PC-3 (cell line): Measurements from ENCODE around the gene ANKFN1. TPM values are rescaled to one million over a fixed set of nuclear protein-coding genes. Genes with fewer than 3 reads are reported as not detected.

Experiments used
- ATAC-seq: fragments of 200-7000 bp; cut with Tn5 transposase; 2 replicates; pipeline ENCODE4 v1.9.1; 2020; ENCODE audit warnings: mild to moderate bottlenecking, moderate library complexity
- BruUV-seq: library from RNA; stranded (reverse); fragments of 400-500 nt; replicated peaks from 2 replicates; lab custom pipeline; 2021; lab: Mats Ljungman, UMichigan
- CTCF ChIA-PET: fragments of 300-600 bp; sonication (Branson Sonifier 250); formaldehyde crosslinking; loops from one replicate; lab custom pipeline; 2022; ENCODE audit warnings: antibody characterized with exemption; lab: Charles Lee
- POLR2A ChIA-PET: fragments of 300-600 bp; sonication (Branson Sonifier 250); formaldehyde crosslinking; loops from one replicate; lab custom pipeline; 2022; ENCODE audit warnings: antibody characterized with exemption; ENCODE audit not compliant: unreplicated experiment; lab: Charles Lee
- DNase-seq: peaks from one replicate; pipeline ENCODE4 v3.0.0-alpha.2; 2015
- H2AFZ ChIP-seq: fragments of 300-600 bp; sonication (generic); 2 replicates; pipeline ENCODE4 v1.6.0; 2016; ENCODE audit warnings: antibody characterized with exemption, low read length
- H3F3A ChIP-seq: fragments of 300-600 bp; sonication (generic); one replicate; pipeline ENCODE4 v1.6.0; 2017; ENCODE audit warnings: antibody characterized with exemption, low read length, control low read depth, mild to moderate bottlenecking; ENCODE audit not compliant: unreplicated experiment
- H3K27ac ChIP-seq: fragments of 300-600 bp; sonication (generic); 2 replicates; pipeline ENCODE4 v1.5.1; 2016; ENCODE audit warnings: mild to moderate bottlenecking, low read length
- H3K27me3 ChIP-seq: fragments of 300-600 bp; sonication (generic); 2 replicates; pipeline ENCODE4 v1.6.1; 2016; ENCODE audit warnings: low read length, mixed read lengths
- H3K36me3 ChIP-seq: fragments of 300-600 bp; sonication (generic); 2 replicates; pipeline ENCODE4 v1.6.1; 2016; ENCODE audit warnings: low read depth, mixed run types, low read length, mixed read lengths
- H3K4me1 ChIP-seq: fragments of 300-600 bp; sonication (generic); 2 replicates; pipeline ENCODE4 v1.5.1; 2016; ENCODE audit warnings: low read length; ENCODE audit not compliant: insufficient read depth
- H3K4me2 ChIP-seq: fragments of 300-600 bp; sonication (generic); 2 replicates; pipeline ENCODE4 v1.6.0; 2016; ENCODE audit warnings: low read length
- H3K4me3 ChIP-seq: fragments of 300-600 bp; sonication (generic); 2 replicates; pipeline ENCODE4 v1.5.1; 2016; ENCODE audit warnings: mild to moderate bottlenecking, low read length, mixed read lengths
- H3K79me2 ChIP-seq: fragments of 300-600 bp; sonication (generic); 2 replicates; pipeline ENCODE4 v1.6.1; 2017; ENCODE audit warnings: low read length, mixed read lengths
- H3K9ac ChIP-seq: fragments of 300-600 bp; sonication (generic); 2 replicates; pipeline ENCODE4 v1.6.0; 2016; ENCODE audit warnings: mild to moderate bottlenecking, low read length
- H3K9me2 ChIP-seq: fragments of 300-600 bp; sonication (generic); replicated peaks from 2 replicates; pipeline ENCODE4 v1.6.1; 2016; ENCODE audit warnings: mixed run types, low read length, mixed read lengths
- H3K9me3 ChIP-seq: fragments of 300-600 bp; sonication (generic); 2 replicates; pipeline ENCODE4 v1.6.1; 2016; ENCODE audit warnings: low read length, mixed read lengths
- H4K20me1 ChIP-seq: fragments of 300-600 bp; sonication (generic); 2 replicates; pipeline ENCODE4 v1.6.1; 2016; ENCODE audit warnings: low read length, mixed read lengths
- CTCF ChIP-seq: fragments of 300-600 bp; sonication (generic); conservative IDR thresholded peaks from 2 replicates; pipeline ENCODE4 v1.5.1; 2017; ENCODE audit warnings: antibody characterized with exemption, low read depth, mild to moderate bottlenecking, low read length
- EZH2 ChIP-seq: fragments of 300-600 bp; sonication (generic); IDR thresholded peaks from one replicate; pipeline ENCODE4 v1.6.1; 2017; ENCODE audit warnings: antibody characterized with exemption, mild to moderate bottlenecking, low read length; ENCODE audit not compliant: unreplicated experiment
- EZH2phosphoT487 ChIP-seq: fragments of 300-600 bp; sonication (generic); IDR thresholded peaks from 2 replicates; pipeline ENCODE4 v1.6.1; 2018; ENCODE audit warnings: mild to moderate bottlenecking, antibody characterized with exemption, low read length, borderline replicate concordance
- intact Hi-C: fragments of 100-400 bp; cut with micrococcal nuclease; formaldehyde crosslinking; loops from 2 replicates; pipeline ENCODE4 v1.9.0; 2023
- total RNA-seq: library from RNA; depleted of rRNA; stranded (reverse); fragments of >200 nt; gene quantifications from 2 replicates; pipeline ENCODE4 v1.2.3, GENCODE V29; 2014

Gene ANKFN1
- total RNA-seq, 1 experiment from 2014 or later, result not detected

- Histone ChIP-seq H3K36me3 (no peaks in the 10 kb centered on the region), H2AFZ (no peak overlapping the region), H3K79me2 (no peaks in the 10 kb centered on the region), H3K9me2 (no peaks in the 10 kb centered on the region), H3K4me3 (no peak overlapping the region), H3K4me2 (no peak overlapping the region), H3F3A (no peaks in the 10 kb centered on the region), H3K4me1 (no peaks in the 10 kb centered on the region), H3K9ac (no peak overlapping the region), H3K27me3 (peaks cover 17% of the 10 kb centered on the region), H3K27ac (no peak overlapping the region), H4K20me1 (no peaks in the 10 kb centered on the region), H3K9me3 (no peaks in the 10 kb centered on the region)
- no TSS peak for BruUV-seq
- TF ChIP-seq EZH2 (no peak), CTCF (no peak), EZH2phosphoT487 (no peak)
- DNase-seq, result peak; percentile 19
- intact Hi-C loops, result no loop called here
- no peak for ATAC-seq
- ChIA-PET CTCF (no interaction called here), POLR2A (no interaction called here)
These were observed 109.5 kb downstream of the ANKFN1 start for GRCh38 chr17:56262803-56263202.

GRCh38 chr17:56269556-56270389, 116.5 kb downstream of the ANKFN1 start:
- H3K9me3 ChIP-seq, result 0 out of 2 replicates have a peak, but pooled peaks cover 2% of the 10 kb centered on the region
- DNase-seq (no peak), ATAC-seq (no peak)
- no peak overlapping the region for H2AFZ ChIP-seq
- H3K9me2 ChIP-seq, result no peaks in the 10 kb centered on the region
- ChIA-PET POLR2A (no interaction called here), CTCF (no interaction called here)
- no peaks in the 10 kb centered on the region for H3K27me3 ChIP-seq
- no peaks in the 10 kb centered on the region for H3K36me3 ChIP-seq
- TF ChIP-seq EZH2, result no peak
- no peak for TF ChIP-seq EZH2phosphoT487
- no peak for TF ChIP-seq CTCF
- H4K20me1 ChIP-seq, result no peaks in the 10 kb centered on the region
- no TSS peak for BruUV-seq
- H3K4me2 ChIP-seq, result no peak overlapping the region
- intact Hi-C loops, result no loop called here
- H3K27ac ChIP-seq, result no peak overlapping the region
- no peaks in the 10 kb centered on the region for H3K79me2 ChIP-seq
- H3F3A ChIP-seq, result no peaks in the 10 kb centered on the region
- H3K9ac ChIP-seq, result no peak overlapping the region
- no peaks in the 10 kb centered on the region for H3K4me1 ChIP-seq
- H3K4me3 ChIP-seq, result no peak overlapping the region

- DNase-seq (no peak), ATAC-seq (no peak)
- Histone ChIP-seq H3F3A (no peaks in the 10 kb centered on the region), H3K4me3 (no peak overlapping the region), H3K9me2 (no peaks in the 10 kb centered on the region), H3K9ac (no peak overlapping the region), H3K36me3 (no peaks in the 10 kb centered on the region), H3K27me3 (no peaks in the 10 kb centered on the region), H3K4me2 (no peak overlapping the region), H3K4me1 (no peaks in the 10 kb centered on the region), H3K9me3 (no peaks in the 10 kb centered on the region), H3K27ac (no peak overlapping the region), H4K20me1 (no peaks in the 10 kb centered on the region), H2AFZ (no peak overlapping the region), H3K79me2 (no peaks in the 10 kb centered on the region)
- ChIA-PET CTCF (no interaction called here), POLR2A (no interaction called here)
- intact Hi-C loops, result no loop called here
- no peak for TF ChIP-seq EZH2
- no peak for TF ChIP-seq EZH2phosphoT487
- no peak for TF ChIP-seq CTCF
- no TSS peak for BruUV-seq
These were observed 121.2 kb downstream of the ANKFN1 start for GRCh38 chr17:56274491-56274890.
